Parathyroid adenoma (tissue), 2 donors: Measurements from ENCODE around the gene FBXO36.

Experiments used
- H2AFZ ChIP-seq: fragments of 300-600 bp; sonication (generic); one replicate; pipeline ENCODE4 v1.7.0; 2017; ENCODE audit warnings: antibody characterized with exemption, mild to moderate bottlenecking
- H3K27ac ChIP-seq: fragments of 300-600 bp; sonication (generic); one replicate; pipeline ENCODE4 v1.7.0; 2017
- H3K27me3 ChIP-seq: fragments of 300-600 bp; sonication (generic); one replicate; pipeline ENCODE4 v1.7.0; 2017; ENCODE audit warnings: low read length; ENCODE audit not compliant: control insufficient read depth, insufficient read depth
- H3K36me3 ChIP-seq: fragments of 300-600 bp; sonication (generic); one replicate; pipeline ENCODE4 v1.7.0; 2017; ENCODE audit warnings: low read length; ENCODE audit not compliant: control insufficient read depth, insufficient read depth
- H3K4me1 ChIP-seq: fragments of 300-600 bp; sonication (generic); one replicate; pipeline ENCODE4 v1.7.0; 2017; ENCODE audit warnings: control low read depth
- H3K4me2 ChIP-seq: fragments of 300-600 bp; sonication (generic); one replicate; pipeline ENCODE4 v1.7.0; 2017; ENCODE audit warnings: low read length
- H3K4me3 ChIP-seq: fragments of 300-600 bp; sonication (generic); one replicate; pipeline ENCODE4 v1.7.0; 2017; ENCODE audit warnings: low read depth, low read length
- H3K79me2 ChIP-seq: fragments of 300-600 bp; sonication (generic); one replicate; pipeline ENCODE4 v1.7.0; 2017; ENCODE audit warnings: control low read depth
- H3K9ac ChIP-seq: fragments of 300-600 bp; sonication (generic); one replicate; pipeline ENCODE4 v1.7.0; 2017; ENCODE audit warnings: mild to moderate bottlenecking
- H3K9me3 ChIP-seq: fragments of 300-600 bp; sonication (generic); one replicate; pipeline ENCODE4 v1.7.0; 2017; ENCODE audit warnings: low read length; ENCODE audit not compliant: control insufficient read depth
- CTCF ChIP-seq: fragments of 300-600 bp; sonication (generic); IDR thresholded peaks from one replicate; pipeline ENCODE4 v1.7.0; 2017; ENCODE audit warnings: antibody characterized with exemption, mild to moderate bottlenecking
- donor health status: primary hyperparathyroidism.

FBXO36 gene

GRCh38 chr2:230053753-230054478 is 131.6 kb downstream of the FBXO36 start:
- Histone ChIP-seq H3K9me3 (no peaks in the 10 kb centered on the region), H3K4me2 (no peak overlapping the region), H2AFZ (no peak overlapping the region), H3K9ac (no peak overlapping the region), H3K27ac (no peak overlapping the region), H3K4me1 (peaks cover 9% of the 10 kb centered on the region), H3K79me2 (peaks cover 10% of the 10 kb centered on the region), H3K36me3 (no peaks in the 10 kb centered on the region), H3K27me3 (no peaks in the 10 kb centered on the region), H3K4me3 (no peak overlapping the region)
- TF ChIP-seq CTCF = no peak

- no peaks in the 10 kb centered on the region for H3K9me3 ChIP-seq
- H3K27ac ChIP-seq = no peak overlapping the region
- peaks cover 47% of the 10 kb centered on the region for H3K79me2 ChIP-seq
- peaks cover 3% of the 10 kb centered on the region for H3K4me1 ChIP-seq
- H3K9ac ChIP-seq = no peak overlapping the region
- no peak overlapping the region for H2AFZ ChIP-seq
- no peak overlapping the region for H3K4me3 ChIP-seq
- H3K27me3 ChIP-seq = no peaks in the 10 kb centered on the region
- no peak overlapping the region for H3K4me2 ChIP-seq
- H3K36me3 ChIP-seq = no peaks in the 10 kb centered on the region
- TF ChIP-seq CTCF = no peak
Observed at GRCh38 chr2:230060672-230061293, 138.5 kb downstream of the FBXO36 start.
